Endometrial microvascular endothelial cells (primary cell): ENCODE results near the gene B4GALNT1. TPM values are rescaled to one million over a fixed set of nuclear protein-coding genes. Genes with fewer than 3 reads are reported as not detected.
"Not testable (repeated sequence)": the region's sequence is repeated elsewhere in the genome, so short reads cannot be mapped to it uniquely, and the experiment has no call there.

Experiments used
- in situ Hi-C: cut with HindIII; loops from 2 replicates; pipeline ENCODE4 v1.10.0; 2017; ENCODE audit warnings: low sequenced_read_pairs, low pct_unique_long_range_greater_than_20kb; ENCODE audit errors: inconsistent ontology term
- total RNA-seq: library from RNA; depleted of rRNA; stranded (reverse); fragments of >200 nt; gene quantifications from one replicate; pipeline ENCODE4 v1.2.3, GENCODE V29; 2015; ENCODE audit errors: inconsistent ontology term

Gene B4GALNT1
- total RNA-seq, 1 donor from 2014 or later, result 0.19 TPM

- in situ Hi-C loops, result no loop called here
Observed at GRCh38 chr12:57623385-57623784, 9.6 kb downstream of the B4GALNT1 start.

DNA sequence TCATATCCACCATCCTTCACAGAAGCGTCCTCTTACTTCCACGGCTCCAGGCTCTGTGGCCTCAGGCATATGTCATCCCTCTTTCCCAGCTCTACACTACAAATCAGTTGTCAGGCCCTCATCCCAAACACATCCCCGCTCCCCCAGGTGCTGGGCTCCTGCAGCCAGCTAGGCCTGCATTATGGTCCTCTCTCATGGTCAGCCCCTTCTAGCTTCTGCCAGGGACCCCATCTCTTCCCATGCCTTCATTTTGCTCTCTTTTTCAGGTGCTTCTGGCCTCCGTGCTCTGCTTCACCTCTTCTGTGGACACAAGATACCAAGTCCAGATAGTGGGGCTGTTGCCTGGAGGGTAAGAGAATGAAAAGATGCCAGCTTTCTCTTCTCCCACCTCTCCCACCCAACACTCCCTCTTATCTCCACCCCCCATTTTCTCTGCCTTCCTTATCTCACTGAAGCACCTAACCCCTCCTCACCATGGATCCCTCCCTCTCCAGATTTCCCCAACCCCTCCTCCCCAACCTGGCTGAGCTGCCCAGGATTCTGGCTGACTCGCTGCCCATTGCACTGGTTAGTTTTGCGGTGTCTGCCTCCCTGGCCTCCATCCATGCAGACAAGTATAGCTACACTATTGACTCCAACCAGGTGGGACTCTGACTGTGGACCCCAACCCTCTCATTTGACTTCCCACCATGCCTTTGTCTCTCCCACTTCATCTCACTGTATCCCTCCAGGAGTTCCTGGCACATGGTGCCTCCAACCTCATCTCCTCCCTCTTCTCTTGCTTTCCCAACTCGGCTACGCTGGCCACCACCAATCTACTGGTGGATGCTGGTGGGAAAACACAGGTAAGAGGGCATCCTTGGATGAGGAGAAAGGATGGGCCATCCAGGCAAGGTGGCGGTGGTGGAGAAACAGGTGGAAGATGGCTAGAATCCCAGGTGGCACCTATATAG is 10.4 kb downstream of the B4GALNT1 start:
- in situ Hi-C loops, result no loop called here

GRCh38 chr12:57621497-57622292 is 11.3 kb downstream of the B4GALNT1 start:
- in situ Hi-C loops, result no loop called here

- in situ Hi-C loops, result no loop called here
Observed at GRCh38 chr12:57620936-57621496, 12.0 kb downstream of the B4GALNT1 start.

DNA sequence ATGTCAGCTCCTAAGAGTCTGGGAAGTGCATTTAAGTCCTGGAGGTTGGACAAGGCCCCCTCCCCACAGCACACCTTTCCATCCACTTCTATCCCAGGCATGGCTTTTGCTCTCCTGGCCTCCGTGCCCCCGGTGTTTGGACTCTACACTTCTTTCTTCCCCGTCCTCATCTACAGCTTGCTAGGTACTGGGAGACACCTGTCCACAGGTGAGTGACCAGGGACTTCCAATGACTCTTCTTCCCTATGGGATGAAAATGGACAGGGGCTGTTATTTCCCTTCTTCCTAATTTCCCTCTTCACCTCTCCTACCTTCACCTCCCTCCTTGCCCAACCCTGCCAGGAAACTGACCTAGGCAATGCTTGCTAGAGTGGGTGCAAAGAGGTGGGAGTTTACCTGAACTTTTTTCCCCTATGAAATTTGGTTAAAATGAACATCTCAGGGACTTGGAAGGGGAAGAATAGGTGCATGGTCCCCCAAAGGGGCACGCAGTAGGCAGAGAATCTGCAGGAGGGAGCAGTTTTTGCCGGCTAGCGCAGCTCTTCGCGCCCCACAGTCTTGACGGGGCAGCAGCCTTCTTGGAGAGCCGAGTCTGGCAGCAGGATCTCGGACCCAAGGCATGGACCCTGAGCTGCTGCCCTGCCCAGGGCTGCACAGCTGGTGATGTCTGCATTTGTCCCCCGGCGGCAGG is 12.6 kb downstream of the B4GALNT1 start:
- in situ Hi-C loops, result no loop called here

DNA sequence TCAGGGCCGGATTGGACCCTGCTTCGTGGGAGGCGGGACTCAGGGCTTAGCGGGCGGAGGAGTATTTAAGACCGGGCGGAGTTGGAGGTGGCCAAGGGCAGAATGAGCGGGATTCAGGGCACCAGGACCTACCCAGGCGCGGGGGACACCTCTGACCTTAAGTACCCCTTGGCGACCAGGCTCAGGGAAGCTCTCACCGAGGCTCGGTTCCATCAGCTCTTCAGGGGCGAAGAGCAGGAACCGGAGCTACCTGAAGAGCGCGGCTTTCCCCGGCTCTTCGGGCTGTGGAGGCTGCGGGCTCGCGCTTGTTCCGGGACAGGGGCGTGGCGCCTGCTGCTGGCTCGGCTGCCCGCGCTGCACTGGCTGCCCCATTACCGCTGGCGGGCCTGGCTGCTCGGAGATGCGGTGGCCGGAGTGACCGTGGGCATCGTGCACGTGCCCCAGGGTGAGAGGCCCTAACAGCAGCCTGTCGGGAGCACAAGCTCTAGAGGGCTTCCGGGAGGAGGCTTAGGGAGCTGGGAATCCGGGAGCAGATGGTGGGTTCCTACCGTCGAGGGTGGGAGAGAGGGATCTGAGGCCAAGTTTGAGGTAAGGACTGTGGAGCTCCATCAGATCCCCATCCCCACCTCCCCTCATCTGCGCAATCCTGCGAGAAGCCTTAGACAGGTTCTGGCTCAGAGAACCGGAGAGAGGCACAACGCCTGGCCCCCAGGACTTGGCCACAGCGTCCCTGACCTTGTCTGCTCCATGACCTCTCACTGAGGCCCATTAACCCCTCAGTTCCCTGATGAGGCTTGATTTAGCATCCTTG is 13.4 kb downstream of the B4GALNT1 start:
- in situ Hi-C loops, result no loop called here

DNA sequence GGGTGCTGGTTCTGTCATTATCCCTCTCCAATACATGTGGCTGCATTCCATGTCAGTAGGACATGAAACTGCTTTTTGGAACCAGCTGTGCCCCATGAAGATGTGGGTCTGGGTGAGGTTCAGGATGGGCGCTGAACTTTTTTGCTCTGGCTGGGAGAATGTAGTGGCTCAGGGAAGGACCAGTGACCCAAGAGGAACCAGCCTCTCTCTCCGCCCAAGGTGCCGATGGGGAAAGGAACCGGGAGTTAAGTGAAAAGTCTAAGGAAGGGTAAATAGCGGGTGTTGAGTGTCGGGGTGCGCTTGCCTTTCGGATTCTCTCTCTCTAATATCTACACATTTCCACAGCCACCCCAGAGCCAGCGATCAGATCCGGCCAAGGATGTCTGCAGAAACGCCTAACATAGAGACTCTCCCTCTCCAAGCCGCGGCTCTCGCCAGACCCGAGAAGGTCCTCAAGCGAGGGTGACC is 14.0 kb downstream of the B4GALNT1 start:
- in situ Hi-C loops, result no loop called here

DNA sequence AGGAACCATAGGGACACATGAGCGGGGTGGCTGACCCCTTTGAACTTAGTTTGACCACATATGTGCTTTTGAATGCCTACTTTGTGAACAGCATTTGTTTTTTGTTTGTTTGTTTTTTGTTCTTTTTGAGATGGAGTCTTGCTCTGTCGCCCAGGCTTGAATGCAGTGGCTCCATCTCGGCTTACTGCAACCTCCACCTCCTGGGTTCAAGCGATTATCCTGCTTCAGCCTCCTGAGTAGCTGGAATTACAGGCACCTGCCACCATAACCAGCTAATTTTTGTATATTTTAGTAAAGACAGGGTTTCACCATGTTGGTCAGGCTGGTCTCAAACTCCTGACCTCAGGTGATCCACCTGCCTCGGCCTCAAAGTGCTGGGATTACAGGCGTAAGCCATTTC is 14.6 kb downstream of the B4GALNT1 start:
- in situ Hi-C loops, result not testable (repeated sequence)

DNA sequence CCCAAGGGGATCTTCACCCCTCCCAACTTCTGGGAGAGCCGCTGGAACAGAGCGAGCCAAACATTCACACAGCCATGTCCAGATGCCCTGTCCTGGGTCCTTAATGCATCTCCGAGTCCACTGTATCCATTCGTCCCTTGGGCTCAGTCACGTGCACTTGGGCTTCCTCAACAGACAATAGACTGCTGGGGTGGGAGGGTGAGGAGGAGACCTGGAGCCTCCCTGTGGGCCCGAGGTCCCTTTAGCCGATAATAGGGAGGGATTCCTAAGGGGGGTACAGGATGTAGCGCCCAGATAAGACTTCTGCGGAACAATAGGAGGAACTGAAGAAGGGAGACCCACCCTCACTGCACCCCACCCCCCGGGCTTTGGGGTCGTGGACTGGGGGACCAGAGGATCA is 15.1 kb downstream of the B4GALNT1 start:
- in situ Hi-C loops, result no loop called here

GRCh38 chr12:57616383-57617101 is 16.5 kb downstream of the B4GALNT1 start:
- in situ Hi-C loops, result no loop called here

- in situ Hi-C loops, result no loop called here
Observed at GRCh38 chr12:57615637-57616036, 17.4 kb downstream of the B4GALNT1 start.

GRCh38 chr12:57614948-57615500 is 18.0 kb downstream of the B4GALNT1 start:
- in situ Hi-C loops, result no loop called here

- in situ Hi-C loops, result no loop called here
Observed at GRCh38 chr12:57614178-57614947, 18.6 kb downstream of the B4GALNT1 start.

DNA sequence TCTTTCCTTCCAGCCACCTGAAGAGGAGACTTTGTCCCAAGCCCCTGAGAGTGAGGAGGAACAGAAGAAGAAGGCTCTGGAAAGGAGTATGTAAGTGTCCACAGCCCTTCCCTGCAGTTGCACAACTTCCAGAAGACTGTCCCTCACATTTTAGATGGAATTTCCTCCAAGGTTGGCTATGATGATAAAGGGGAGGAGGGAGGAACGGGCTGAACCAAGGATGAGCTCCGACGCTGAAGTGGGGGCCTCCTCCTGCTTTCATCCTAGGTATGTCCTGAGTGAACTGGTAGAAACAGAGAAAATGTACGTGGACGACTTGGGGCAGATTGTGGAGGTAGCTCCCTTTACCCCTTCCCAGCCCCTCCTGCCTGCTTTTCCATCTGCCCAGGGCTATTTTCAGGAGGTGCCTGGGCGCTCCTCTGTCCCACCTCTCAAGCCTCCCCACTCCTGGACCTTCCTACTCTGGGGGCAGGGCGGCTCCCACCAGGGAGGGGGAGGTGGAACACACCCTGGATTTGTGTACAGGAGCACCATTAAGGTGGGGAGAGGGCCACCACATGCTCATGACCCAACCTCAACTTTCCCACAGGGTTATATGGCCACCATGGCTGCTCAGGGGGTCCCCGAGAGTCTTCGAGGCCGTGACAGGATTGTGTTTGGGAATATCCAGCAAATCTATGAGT is 19.4 kb downstream of the B4GALNT1 start:
- in situ Hi-C loops, result no loop called here

- in situ Hi-C loops, result no loop called here
Observed at GRCh38 chr12:57612711-57613426, 20.1 kb downstream of the B4GALNT1 start.
